ENCODE results near the gene SNX22.

DNA sequence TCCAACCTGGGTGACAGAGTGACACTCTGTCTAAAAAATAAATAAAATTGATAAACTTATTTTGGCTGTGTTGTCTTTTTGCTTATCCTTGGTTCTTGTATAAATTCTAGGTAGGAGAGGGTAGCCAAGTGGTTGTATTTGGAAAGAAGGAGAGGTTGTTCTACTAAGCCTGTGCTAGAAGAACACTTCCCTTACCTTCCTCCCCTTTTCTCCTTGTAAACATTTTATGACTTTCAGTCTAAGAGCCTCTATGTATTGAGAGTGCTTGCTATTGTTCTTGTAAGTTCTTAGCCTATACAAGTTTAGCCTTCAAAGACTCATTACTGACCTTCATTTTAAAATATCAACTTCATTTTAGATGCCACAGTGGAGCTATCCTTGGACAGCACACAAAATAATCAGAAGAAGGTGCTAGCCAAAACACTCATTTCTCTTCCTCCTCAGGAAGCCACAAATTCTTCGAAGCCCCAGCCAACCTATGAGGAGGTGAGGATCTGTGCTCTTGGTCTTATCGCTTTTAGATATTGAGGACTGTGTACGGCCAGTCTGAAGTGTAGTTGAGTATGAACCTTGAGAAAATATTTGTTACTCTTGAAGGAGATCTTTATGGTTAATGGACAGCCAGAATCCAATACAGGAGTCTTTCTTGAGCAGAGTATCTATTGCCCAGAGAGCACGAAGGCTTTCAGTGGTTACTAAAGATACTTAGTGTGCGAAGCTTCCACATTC, 33.6 kb upstream of the SNX22 start:
- TF ChIP-seq, protein P1, sequence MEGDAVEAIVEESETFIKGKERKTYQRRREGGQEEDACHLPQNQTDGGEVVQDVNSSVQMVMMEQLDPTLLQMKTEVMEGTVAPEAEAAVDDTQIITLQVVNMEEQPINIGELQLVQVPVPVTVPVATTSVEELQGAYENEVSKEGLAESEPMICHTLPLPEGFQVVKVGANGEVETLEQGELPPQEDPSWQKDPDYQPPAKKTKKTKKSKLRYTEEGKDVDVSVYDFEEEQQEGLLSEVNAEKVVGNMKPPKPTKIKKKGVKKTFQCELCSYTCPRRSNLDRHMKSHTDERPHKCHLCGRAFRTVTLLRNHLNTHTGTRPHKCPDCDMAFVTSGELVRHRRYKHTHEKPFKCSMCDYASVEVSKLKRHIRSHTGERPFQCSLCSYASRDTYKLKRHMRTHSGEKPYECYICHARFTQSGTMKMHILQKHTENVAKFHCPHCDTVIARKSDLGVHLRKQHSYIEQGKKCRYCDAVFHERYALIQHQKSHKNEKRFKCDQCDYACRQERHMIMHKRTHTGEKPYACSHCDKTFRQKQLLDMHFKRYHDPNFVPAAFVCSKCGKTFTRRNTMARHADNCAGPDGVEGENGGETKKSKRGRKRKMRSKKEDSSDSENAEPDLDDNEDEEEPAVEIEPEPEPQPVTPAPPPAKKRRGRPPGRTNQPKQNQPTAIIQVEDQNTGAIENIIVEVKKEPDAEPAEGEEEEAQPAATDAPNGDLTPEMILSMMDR (IDR thresholded peaks at IDR 0.05; ENCODE audit: low read depth, low read length) = no peak
- TF ChIP-seq EZH2phosphoT487 (IDR thresholded peaks at IDR 0.05; ENCODE audit: low read depth) = no peak
